ENCODE measurements around the gene PEX14.
"Not testable (repeated sequence)": the region's sequence is repeated elsewhere in the genome, so short reads cannot be mapped to it uniquely, and the experiment has no call there.

Gene PEX14

DNA sequence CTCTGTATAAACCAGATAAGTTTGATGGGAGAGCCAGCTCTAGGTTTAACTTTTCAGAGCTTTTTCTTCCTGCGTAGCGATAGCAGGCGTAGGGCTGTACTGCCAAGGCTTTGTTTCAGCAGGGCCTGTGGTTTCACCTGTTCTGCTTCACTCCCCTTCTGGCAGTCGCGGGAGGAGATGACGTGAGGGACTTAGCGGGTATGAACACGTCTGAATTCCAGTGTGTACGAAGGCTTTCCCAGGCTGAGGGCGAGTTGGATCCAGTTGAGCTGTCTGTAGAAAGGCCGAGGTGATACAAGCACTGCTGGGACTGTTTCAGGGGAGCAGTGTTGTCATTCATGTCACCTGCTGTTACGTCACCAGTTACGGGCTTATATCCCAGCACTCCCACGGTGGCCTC, 21.2 kb downstream of the PEX14 start:
- peak; percentile 19 for DNase-seq

- no peak for DNase-seq
Observed at GRCh38 chr1:10497109-10497508, 22.4 kb downstream of the PEX14 start.

DNA sequence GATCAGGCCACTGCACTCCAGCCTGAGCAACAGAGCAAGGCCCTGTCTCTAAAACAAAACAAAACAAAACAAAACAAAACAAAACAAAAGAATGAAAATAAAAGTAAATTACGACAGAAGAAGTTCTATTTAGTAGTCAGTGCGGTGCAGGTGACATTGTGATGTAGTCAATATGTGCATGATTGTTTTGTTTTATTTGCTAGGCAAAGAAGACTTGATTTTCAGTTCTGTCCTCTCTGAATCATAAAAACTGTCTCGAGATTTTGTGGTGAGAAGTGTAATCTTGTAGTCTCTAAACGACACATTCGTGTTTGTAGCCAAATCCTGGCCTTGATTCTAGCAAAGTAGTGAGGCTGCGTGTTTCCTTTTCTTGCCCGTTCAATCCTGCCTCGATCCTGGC, 23.5 kb downstream of the PEX14 start:
- DNase-seq: no peak

GRCh38 chr1:10502206-10502605, 27.5 kb downstream of the PEX14 start:
- no peak for DNase-seq

- no peak for DNase-seq
Observed at GRCh38 chr1:10504249-10504648, 29.5 kb downstream of the PEX14 start.

GRCh38 chr1:10506046-10506676, 31.4 kb downstream of the PEX14 start:
- DNase-seq: not testable (repeated sequence)

DNA sequence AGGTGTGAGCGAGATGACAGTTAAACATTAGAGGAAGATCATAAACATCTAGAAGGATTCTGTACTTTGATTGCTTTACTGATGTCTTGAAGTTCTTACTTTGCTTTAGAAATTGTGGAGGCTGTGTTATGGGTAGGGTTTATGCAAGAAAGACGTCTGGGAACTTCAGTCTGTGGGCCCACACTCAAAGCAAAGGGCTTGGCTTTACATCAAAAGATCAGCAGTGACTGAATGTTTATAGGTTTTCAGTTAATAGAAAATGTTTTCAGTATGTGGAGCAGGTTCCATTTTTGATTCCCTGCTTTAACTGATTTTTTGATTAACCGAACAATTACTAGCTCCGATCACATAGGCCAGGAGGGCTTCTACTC, 31.9 kb downstream of the PEX14 start:
- DNase-seq: no peak

GRCh38 chr1:10507111-10507879, 32.5 kb downstream of the PEX14 start:
- DNase-seq: peak; percentile 40

DNA sequence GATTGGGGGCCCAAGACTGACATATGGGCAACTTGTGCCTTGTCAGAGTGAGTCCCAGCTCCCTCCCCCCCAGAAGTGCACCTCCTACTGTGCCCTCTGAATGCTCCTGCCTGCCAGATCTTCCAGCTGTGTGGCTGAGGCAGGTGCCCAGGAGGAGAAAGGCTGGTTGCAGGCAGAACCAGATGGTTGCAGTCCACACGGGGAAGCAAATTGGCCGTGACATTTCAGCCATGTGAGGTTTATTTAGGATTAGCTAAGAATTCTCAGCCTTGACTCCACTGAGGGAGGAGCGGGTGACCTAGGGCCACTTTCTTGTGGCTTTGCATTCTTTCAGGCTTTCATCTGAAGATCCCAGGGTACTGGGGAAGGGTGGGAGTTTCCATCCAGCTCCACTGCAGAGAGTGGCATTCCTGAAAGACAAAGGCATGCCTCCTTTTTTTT, 33.8 kb downstream of the PEX14 start:
- no peak for DNase-seq

- DNase-seq: no peak
Observed at GRCh38 chr1:10509809-10510509, 35.2 kb downstream of the PEX14 start.

DNA sequence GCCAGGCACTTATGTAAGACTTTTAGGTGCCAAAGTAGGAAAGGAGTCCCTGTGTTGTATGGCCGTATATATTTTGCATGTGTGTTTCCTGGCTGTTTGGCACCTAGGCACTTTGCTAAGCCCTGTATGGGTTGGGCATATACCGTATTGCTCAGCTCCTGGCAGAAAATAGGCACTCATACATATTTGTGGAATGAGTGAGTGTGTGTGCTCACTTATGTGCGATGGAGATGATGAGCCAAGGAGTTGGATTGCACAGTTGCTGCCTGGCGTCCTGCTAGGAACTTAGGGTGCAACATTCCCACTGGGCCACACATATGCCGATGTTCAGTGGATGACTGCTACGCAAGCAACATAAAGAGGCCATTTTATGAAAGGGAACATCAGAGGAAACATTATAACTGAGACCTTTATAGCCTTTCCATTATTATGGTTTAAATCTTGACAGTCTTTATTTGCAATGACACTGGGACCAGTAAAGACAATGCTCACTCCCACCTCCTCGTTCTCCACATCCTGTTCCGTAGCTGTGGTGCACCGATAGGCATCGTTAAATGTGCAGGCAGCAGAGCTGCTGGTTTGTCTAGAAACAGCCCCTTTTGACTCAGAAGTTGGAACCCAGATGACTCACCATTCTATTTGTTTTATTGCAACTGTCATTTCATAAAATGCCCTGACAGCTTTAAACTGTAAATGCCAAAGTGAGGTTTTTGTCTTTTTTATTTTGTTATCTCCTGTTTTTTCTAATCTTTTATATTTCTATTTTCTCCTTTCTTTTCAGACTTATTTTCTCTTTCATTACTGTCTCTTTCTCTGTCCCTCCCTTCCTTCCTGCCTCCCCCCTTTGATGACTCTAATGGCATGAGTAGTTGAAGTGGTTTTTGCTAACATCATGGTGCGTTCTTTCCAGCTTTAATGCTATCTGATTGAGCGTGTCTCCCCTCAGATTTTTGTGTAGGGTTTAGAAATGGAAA, 36.1 kb downstream of the PEX14 start:
- DNase-seq: peak; percentile 67

DNA sequence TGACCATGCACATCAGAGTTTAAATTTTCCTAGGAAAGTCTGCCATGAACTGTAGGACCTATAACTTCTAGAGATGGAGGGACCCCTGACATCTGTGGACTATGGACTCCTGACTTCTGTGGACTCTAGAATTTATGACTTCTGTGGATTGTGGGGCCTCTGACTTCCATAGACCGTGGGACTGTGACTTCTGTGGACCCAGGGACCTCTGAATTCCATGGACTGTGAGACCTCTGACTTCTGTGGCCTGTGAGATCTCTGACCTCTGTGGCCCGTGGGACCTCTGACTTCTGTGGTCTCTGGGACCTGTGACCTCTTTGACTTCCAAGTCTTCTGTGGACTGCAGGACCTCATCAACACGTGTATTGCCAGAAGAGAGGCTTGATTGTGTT, 36.7 kb downstream of the PEX14 start:
- DNase-seq: no peak

DNA sequence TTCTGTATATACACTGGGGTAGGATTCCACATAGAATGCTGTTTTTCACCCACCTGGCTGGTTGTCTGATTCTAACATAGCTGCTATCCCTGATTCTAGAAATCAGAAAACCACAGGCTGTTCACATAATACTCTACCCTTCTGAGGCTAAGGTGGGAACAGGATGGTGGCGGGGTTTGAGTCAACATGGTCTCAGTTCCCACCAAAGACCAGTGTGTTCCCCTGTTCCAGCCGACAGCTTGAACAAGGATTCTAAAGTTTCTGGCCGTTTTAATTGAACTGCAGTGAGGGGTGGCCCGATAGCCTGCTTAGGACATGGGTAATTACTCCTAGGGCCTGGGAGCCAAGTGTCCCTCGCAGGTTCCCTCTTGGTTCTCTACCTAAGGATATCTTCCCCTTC, 38.4 kb downstream of the PEX14 start:
- no peak for DNase-seq

DNA sequence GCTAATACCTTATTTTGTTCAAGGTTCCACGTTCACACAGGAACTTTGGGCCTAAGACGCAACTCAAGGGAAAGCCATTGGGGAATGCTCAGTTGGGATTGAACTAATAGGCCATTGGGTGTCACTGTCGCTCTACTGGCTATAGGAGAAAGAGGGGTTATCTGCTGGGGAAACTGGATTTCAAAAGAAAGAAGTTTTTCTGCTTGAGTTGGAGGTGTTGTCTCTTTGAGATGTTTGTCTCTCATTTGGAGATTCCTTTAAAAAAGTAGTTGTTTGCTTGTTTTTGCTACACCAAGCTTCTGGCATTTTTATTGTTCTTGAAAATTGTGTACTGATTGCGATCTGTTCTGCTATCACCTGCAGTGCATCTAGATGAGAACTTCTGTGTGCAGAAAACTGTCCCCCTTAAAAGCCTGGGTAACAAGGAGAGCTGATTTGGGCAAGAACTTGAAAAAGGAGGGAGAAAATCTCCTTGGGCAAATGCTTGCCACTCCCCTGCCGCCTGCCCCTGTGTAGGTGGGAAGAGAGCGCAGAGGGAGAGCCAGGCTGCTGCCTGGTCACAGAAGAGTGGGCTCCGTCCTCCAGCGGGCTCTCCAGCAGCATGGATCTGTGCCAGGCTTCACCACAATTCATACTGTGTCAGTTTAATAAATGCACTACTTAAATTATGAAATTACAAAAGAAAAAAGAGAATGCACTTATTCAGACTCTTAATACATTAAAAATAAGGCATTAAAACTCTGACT, 39.9 kb downstream of the PEX14 start:
- DNase-seq: no peak

GRCh38 chr1:10515301-10515975, 40.7 kb downstream of the PEX14 start:
- no peak for DNase-seq

DNA sequence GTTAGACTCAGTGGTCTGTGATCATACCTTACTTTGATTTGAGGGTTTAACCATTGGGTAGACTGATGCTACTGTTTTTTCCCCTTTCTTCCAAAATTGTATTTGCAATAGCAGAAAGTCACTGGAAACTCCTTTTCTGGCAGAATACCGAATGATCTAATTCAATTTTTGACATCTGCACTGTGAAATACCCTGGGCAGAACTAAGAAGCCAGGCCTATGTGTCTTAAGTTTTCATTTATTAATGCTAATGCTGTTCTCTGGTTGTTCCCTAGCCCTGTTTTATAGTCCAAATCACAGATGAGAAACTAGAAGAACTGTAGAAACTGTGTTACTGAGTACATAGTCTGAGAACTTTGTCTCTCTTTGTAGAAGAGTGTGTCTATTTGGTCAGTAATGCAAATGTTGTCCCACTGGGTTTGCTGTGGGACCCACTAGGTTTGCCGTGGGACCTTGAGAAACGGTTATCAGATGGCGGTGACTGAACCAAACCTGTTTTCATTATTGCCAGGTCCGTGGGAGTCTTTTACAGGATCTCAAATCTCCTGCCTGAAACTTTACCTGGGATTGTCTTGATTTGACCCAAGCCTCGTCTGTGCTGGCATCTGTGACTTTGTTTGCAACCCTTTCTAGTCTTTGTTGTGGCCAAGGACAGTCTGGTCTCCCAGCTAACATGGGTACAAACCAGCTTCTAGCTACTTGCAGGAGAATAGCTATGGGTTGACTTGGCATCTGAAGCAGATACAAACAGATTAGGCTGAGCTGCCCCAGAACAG, 41.4 kb downstream of the PEX14 start:
- no peak for DNase-seq

GRCh38 chr1:10516925-10517676, 42.4 kb downstream of the PEX14 start:
- no peak for DNase-seq

DNA sequence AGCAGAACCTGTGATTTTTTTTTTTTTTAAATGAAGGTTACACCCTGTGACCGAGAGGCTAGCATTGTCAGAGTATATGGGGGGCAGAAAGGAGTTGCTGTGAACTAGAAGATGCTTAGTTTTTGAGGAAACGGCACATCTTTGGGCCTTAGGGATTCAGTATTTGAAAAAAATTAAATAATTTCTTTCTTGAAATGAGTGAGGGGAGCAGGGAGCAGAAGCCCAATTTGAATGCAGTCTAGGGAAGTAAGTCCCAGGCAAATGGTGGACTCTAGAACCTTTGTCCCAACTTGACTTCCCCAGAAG, 42.9 kb downstream of the PEX14 start:
- no peak for DNase-seq

DNA sequence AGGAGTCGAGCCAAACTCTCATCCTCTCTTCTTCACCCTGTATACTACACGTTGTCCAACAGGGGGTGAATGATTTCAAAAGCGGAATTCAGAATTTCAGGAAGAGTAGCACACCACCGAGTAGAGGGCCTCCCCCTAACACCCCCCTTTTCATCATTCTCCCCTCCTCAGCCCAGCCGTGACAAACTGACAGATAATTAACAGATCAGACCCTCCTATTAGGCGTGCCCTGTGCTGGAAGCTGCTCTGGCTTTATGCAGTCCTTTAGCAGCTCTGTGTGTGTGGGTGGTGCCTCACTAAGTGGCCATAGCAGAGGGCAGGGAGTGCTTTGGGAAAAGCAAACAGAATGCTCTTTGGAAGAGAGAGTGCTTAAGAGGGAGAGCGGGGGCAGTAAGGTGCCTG, 44.3 kb downstream of the PEX14 start:
- no peak for DNase-seq

- no peak for DNase-seq
Observed at GRCh38 chr1:10520497-10520896, 45.7 kb downstream of the PEX14 start.

Data from stimulated activated CD4-positive, alpha-beta T cell treated with anti-CD3 and anti-CD28 coated beads, Interleukin-4, amount 100 ng/mL, for 1 hour (primary cell).